Measurements from ENCODE around the gene C15orf62.

C15orf62 gene

DNA sequence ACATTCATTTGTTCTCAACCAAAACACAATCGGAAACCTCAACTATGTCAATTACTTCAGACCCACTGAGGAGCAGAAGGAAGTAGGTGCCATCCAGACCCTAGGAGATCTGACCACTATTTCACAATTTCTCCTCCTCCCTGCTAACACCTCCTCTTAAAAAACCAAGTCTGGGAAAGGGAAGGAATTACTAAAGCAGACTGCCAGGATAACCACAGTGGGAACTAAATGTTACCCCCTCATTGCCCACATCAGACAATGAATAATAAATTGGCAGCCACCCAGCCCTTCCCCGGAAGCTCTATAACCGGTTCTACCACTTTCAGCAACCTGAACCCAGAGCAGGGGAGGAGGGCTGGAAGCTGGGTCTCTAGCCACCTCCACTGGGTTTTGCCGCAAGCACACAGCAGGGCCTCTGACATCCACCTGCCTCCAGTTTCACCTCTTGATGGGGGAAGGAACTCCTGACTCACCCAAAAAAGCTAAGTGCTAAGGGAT, 17.6 kb downstream of the C15orf62 start:
- DNase-seq (ENCODE audit: low spot score), result no peak
- TF ChIP-seq, protein P1, sequence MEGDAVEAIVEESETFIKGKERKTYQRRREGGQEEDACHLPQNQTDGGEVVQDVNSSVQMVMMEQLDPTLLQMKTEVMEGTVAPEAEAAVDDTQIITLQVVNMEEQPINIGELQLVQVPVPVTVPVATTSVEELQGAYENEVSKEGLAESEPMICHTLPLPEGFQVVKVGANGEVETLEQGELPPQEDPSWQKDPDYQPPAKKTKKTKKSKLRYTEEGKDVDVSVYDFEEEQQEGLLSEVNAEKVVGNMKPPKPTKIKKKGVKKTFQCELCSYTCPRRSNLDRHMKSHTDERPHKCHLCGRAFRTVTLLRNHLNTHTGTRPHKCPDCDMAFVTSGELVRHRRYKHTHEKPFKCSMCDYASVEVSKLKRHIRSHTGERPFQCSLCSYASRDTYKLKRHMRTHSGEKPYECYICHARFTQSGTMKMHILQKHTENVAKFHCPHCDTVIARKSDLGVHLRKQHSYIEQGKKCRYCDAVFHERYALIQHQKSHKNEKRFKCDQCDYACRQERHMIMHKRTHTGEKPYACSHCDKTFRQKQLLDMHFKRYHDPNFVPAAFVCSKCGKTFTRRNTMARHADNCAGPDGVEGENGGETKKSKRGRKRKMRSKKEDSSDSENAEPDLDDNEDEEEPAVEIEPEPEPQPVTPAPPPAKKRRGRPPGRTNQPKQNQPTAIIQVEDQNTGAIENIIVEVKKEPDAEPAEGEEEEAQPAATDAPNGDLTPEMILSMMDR (IDR thresholded peaks at IDR 0.05; ENCODE audit: extremely low read depth, insufficient read depth, missing control alignments), result no peak
- in situ Hi-C loops (cut with MboI; ENCODE audit: low pct_unique_long_range_greater_than_20kb, low sequenced_read_pairs, unreplicated experiment), result no loop called here

DNA sequence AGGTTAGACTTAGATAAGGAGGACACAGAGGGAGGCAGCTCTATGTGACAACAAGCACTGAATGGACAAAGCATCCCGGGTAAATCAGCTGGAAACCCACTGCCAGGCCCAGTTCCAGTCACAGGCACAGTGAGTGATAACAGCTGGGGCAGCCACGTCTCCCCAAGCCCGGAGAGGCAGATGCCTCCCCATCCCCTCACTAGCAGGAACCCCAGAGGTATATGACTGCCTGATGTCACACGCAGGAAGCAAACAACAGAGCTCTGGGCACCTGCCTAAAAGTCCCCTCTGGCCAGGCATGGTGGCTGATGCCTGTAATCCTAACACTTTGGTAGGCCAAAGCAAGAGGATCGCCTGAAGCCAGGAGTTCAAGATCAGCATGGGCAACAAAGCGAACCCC, 18.2 kb downstream of the C15orf62 start:
- TF ChIP-seq, protein P1 (IDR thresholded peaks at IDR 0.05; ENCODE audit: extremely low read depth, insufficient read depth, missing control alignments), result no peak
- no peak for DNase-seq (ENCODE audit: low spot score)
- in situ Hi-C loops (cut with MboI; ENCODE audit: low pct_unique_long_range_greater_than_20kb, low sequenced_read_pairs, unreplicated experiment), result no loop called here

DNA sequence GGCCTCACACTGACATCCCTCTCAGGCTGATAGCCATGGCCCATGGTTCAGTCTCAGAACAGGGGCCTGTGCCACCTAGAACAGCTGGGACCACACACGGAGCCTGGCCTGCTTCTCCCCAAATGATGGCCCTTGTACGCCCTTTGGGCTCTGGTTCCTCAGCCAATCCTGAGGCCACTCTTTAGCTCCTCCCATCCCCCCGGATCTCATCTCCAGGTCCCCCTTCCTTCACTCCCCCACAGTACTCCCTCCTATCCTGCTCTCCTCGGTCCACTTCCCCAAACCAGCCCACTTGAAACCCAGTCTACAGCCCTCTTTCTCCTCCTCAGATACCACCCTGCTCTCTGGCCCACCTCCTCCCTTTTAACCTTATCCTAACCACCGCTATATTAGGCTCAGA, 19.3 kb downstream of the C15orf62 start:
- in situ Hi-C loops (cut with MboI; ENCODE audit: low pct_unique_long_range_greater_than_20kb, low sequenced_read_pairs, unreplicated experiment), result no loop called here
- TF ChIP-seq, protein P1 (IDR thresholded peaks at IDR 0.05; ENCODE audit: extremely low read depth, insufficient read depth, missing control alignments), result no peak
- no peak for DNase-seq (ENCODE audit: low spot score)

DNA sequence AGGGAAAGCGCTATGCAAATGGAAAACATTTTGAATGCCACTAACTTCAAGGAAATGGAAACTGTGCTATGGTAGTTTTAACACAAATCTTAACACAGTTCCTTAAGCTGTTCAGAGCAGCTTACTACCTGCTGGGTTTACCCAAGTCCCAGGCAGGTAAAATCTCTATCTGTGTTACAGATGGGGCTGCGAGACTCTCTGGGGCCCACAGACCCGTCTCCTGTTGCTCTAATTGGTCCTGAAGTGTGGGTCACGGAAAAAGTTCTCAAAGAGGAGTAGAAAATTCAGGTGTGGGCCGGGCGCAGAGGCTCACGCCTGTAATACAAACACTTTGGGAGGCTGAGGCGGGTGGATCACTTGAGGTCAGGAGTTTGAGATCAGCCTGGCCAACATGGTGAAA, 20.2 kb downstream of the C15orf62 start:
- TF ChIP-seq, protein P1 (IDR thresholded peaks at IDR 0.05; ENCODE audit: extremely low read depth, insufficient read depth, missing control alignments), result no peak
- DNase-seq (ENCODE audit: low spot score), result no peak
- in situ Hi-C loops (cut with MboI; ENCODE audit: low pct_unique_long_range_greater_than_20kb, low sequenced_read_pairs, unreplicated experiment), result no loop called here

DNA sequence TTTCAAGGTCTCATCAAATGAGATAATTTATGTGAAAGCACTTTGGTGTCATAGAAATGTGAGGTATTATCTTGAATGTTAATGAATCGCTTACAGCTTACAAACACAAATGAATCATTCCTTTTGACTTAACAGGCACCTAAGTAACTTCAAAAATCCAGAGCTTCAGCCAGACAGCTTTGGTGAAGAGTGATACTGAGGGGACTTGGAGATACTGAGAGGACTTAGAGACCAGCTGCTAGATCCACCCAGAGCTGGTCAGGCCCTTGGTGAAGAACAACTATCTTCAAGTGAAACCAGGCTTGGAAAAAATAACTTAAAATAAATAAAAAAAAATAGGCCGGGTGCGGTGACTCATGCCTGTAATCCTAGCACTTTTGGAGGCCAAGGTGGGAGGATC, 20.9 kb downstream of the C15orf62 start:
- no peak for DNase-seq (ENCODE audit: low spot score)
- TF ChIP-seq, protein P1 (IDR thresholded peaks at IDR 0.05; ENCODE audit: extremely low read depth, insufficient read depth, missing control alignments), result no peak
- in situ Hi-C loops (cut with MboI; ENCODE audit: low pct_unique_long_range_greater_than_20kb, low sequenced_read_pairs, unreplicated experiment), result no loop called here

DNA sequence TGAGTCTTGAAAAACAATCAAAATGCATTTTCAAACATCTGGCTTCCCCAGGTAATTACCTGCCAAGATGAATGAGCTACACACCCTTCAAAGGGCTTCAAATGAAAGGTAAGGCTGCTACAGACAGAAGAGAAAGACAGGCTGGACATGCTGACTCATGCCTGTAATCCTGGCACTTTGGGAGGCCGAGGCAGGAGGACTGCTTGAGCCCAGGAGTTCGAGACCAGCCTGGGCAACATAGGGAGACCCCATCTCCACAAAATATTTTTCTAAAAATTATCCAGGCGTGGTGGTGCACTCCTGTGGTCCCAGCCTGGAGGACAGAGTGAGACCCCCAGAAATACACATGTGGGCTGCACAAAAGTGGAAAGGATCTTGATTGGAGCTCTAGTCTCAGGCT, 22.6 kb downstream of the C15orf62 start:
- no peak for DNase-seq (ENCODE audit: low spot score)
- TF ChIP-seq, protein P1 (IDR thresholded peaks at IDR 0.05; ENCODE audit: extremely low read depth, insufficient read depth, missing control alignments), result no peak
- in situ Hi-C loops (cut with MboI; ENCODE audit: low pct_unique_long_range_greater_than_20kb, low sequenced_read_pairs, unreplicated experiment), result no loop called here
